ENCODE data around the gene ZNF662.

The ZNF662 gene

GRCh38 chr3:42906848-42907183 lies 874 bp downstream of the ZNF662 start:
- TF ChIP-seq POLR2A (IDR thresholded peaks at IDR 0.05; ENCODE audit: low read depth, low read length) (no peak), POLR2AphosphoS5 (IDR thresholded peaks at IDR 0.05; ENCODE audit: low read depth, low read length) (no peak), TAF1 (IDR thresholded peaks at IDR 0.05; ENCODE audit: borderline replicate concordance, low read depth, low read length) (no peak)
- DNase-seq (ENCODE audit: insufficient read length), result no peak
- FAIRE-seq, result no peak

- FAIRE-seq (no peak), DNase-seq (ENCODE audit: insufficient read length) (no peak)
- no peak for TF ChIP-seq TAF1 (IDR thresholded peaks at IDR 0.05; ENCODE audit: borderline replicate concordance, low read depth, low read length)
- no peak for TF ChIP-seq POLR2AphosphoS5 (IDR thresholded peaks at IDR 0.05; ENCODE audit: low read depth, low read length)
- TF ChIP-seq POLR2A (IDR thresholded peaks at IDR 0.05; ENCODE audit: low read depth, low read length), result no peak
These were observed 2.7 kb downstream of the ZNF662 start for GRCh38 chr3:42908675-42909074.

DNA sequence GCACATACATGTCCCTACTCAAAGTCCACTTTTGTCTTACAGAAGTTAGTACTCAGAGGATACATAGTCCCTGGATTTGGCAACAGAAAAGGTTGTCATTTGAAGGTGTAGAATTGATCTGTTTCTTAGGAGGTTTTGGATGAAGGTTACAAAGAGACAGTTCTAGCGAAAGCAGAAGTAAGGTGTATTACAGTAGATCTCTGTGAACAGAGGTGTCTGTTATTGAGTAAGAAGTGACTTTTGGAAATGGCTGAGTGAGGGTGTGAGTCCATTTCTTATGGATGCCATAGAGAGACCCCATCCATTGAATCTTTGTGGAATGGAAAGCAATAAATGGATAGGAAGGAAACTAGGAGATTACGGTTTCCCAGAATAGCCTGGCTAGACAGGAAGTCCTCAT lies 5.6 kb downstream of the ZNF662 start:
- FAIRE-seq (no peak), DNase-seq (ENCODE audit: insufficient read length) (no peak)
- TF ChIP-seq POLR2AphosphoS5 (IDR thresholded peaks at IDR 0.05; ENCODE audit: low read depth, low read length) (no peak), POLR2A (IDR thresholded peaks at IDR 0.05; ENCODE audit: low read depth, low read length) (no peak), TAF1 (IDR thresholded peaks at IDR 0.05; ENCODE audit: borderline replicate concordance, low read depth, low read length) (no peak)

- no peak for TF ChIP-seq POLR2AphosphoS5 (IDR thresholded peaks at IDR 0.05; ENCODE audit: low read depth, low read length)
- TF ChIP-seq POLR2A (IDR thresholded peaks at IDR 0.05; ENCODE audit: low read depth, low read length), result no peak
- TF ChIP-seq TAF1 (IDR thresholded peaks at IDR 0.05; ENCODE audit: borderline replicate concordance, low read depth, low read length), result no peak
- DNase-seq (ENCODE audit: insufficient read length) (no peak), FAIRE-seq (no peak)
These were observed 9.0 kb downstream of the ZNF662 start for GRCh38 chr3:42914771-42915515.

DNA sequence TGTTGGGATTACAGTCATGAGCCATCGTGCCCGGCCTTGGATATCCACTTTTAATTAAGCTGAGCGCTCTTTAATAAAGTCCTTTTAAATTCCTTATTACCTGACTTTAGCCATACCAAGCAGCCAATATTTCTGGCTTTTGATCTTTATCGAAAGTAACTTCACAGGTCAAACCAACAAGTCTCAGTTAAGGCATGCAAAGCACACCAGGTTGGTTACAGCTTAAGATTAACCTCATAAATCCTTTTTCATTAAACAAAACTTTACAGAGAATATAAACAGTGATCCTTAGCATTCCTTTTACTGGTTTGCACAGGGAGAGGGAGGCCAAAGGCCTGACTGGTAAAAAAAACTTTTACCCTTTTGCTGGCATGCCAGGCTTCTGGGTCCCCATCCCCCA lies 17.7 kb downstream of the ZNF662 start:
- TF ChIP-seq POLR2A (IDR thresholded peaks at IDR 0.05; ENCODE audit: low read depth, low read length), result no peak
- no peak for TF ChIP-seq TAF1 (IDR thresholded peaks at IDR 0.05; ENCODE audit: borderline replicate concordance, low read depth, low read length)
- TF ChIP-seq POLR2AphosphoS5 (IDR thresholded peaks at IDR 0.05; ENCODE audit: low read depth, low read length), result no peak
- DNase-seq (ENCODE audit: insufficient read length), result no peak
- no peak for FAIRE-seq

DNA sequence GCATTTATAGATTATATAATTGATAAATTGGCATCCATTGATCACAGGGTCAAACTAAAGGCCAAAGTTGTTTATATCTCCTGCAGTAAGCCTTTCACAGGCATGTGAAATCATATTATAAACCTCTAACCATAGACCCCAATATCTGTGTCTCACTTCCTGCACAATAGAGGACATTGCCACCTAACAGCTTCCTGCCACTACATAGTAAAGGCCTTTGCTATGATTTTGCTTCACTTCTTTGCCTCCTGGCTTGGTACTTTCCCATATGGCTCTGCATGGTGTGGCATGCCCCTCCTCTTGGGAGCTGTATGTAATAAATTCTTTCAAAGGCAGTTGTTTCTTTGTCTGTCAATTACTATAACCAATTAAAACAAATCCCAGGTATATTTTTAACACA lies 20.4 kb downstream of the ZNF662 start:
- no peak for TF ChIP-seq POLR2AphosphoS5 (IDR thresholded peaks at IDR 0.05; ENCODE audit: low read depth, low read length)
- no peak for TF ChIP-seq POLR2A (IDR thresholded peaks at IDR 0.05; ENCODE audit: low read depth, low read length)
- no peak for TF ChIP-seq TAF1 (IDR thresholded peaks at IDR 0.05; ENCODE audit: borderline replicate concordance, low read depth, low read length)
- DNase-seq (ENCODE audit: insufficient read length), result no peak
- FAIRE-seq, result no peak

GRCh38 chr3:42934111-42934510 lies 28.2 kb downstream of the ZNF662 start:
- DNase-seq (ENCODE audit: insufficient read length) (no peak), FAIRE-seq (no peak)
- TF ChIP-seq POLR2AphosphoS5 (IDR thresholded peaks at IDR 0.05; ENCODE audit: low read depth, low read length) (no peak), TAF1 (IDR thresholded peaks at IDR 0.05; ENCODE audit: borderline replicate concordance, low read depth, low read length) (no peak), POLR2A (IDR thresholded peaks at IDR 0.05; ENCODE audit: low read depth, low read length) (no peak)

- DNase-seq (ENCODE audit: insufficient read length) (no peak), FAIRE-seq (no peak)
- no peak for TF ChIP-seq POLR2A (IDR thresholded peaks at IDR 0.05; ENCODE audit: low read depth, low read length)
- no peak for TF ChIP-seq TAF1 (IDR thresholded peaks at IDR 0.05; ENCODE audit: borderline replicate concordance, low read depth, low read length)
- no peak for TF ChIP-seq POLR2AphosphoS5 (IDR thresholded peaks at IDR 0.05; ENCODE audit: low read depth, low read length)
These were observed 29.0 kb downstream of the ZNF662 start for GRCh38 chr3:42934910-42935309.

DNA sequence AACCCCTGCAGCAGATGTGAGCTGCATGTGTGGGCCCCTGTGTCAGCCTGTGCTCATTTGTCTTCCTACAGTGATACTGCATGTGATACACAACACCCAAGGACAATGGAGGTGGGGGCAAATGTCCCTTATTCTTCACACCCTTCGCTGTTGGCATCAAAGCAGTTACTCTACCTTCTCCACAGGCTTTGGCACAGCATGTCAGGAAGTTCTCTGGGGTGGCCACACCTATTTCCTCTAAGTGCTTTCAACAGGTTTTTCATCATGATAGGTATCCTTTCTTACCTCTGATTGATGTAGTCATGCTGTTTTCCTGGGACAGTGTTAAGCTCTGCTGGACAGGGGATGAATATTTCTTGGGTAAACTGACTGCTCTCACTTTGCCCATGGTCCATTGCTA lies 29.5 kb downstream of the ZNF662 start:
- TF ChIP-seq TAF1 (IDR thresholded peaks at IDR 0.05; ENCODE audit: borderline replicate concordance, low read depth, low read length) (no peak), POLR2A (IDR thresholded peaks at IDR 0.05; ENCODE audit: low read depth, low read length) (no peak), POLR2AphosphoS5 (IDR thresholded peaks at IDR 0.05; ENCODE audit: low read depth, low read length) (no peak)
- DNase-seq (ENCODE audit: insufficient read length) (no peak), FAIRE-seq (no peak)

- FAIRE-seq, result no peak
- DNase-seq (ENCODE audit: insufficient read length), result no peak
- no peak for TF ChIP-seq POLR2AphosphoS5 (IDR thresholded peaks at IDR 0.05; ENCODE audit: low read depth, low read length)
- no peak for TF ChIP-seq TAF1 (IDR thresholded peaks at IDR 0.05; ENCODE audit: borderline replicate concordance, low read depth, low read length)
- TF ChIP-seq POLR2A (IDR thresholded peaks at IDR 0.05; ENCODE audit: low read depth, low read length), result no peak
These were observed 30.4 kb downstream of the ZNF662 start for GRCh38 chr3:42936157-42936981.

DNA sequence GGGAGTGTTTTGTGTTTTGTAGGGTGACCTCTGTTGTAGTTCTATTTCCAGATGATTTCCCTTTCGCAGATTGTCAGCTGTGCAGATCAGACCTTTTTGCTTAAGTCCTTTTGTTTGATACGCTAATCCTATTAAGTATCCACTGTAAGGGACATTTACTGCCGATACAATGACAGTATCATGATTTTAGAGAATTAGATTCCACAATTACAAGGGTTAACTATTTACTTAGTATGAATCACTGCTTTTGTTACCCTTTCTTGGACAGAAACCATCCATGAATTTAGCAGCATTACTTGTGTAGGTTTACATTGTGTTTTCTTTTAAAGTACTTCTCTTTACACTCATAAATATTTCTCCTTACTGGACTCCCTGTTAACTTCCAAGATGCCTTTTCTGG lies 31.4 kb downstream of the ZNF662 start:
- DNase-seq (ENCODE audit: insufficient read length) (no peak), FAIRE-seq (no peak)
- TF ChIP-seq POLR2A (IDR thresholded peaks at IDR 0.05; ENCODE audit: low read depth, low read length), result no peak
- no peak for TF ChIP-seq TAF1 (IDR thresholded peaks at IDR 0.05; ENCODE audit: borderline replicate concordance, low read depth, low read length)
- TF ChIP-seq POLR2AphosphoS5 (IDR thresholded peaks at IDR 0.05; ENCODE audit: low read depth, low read length), result no peak

- DNase-seq (ENCODE audit: insufficient read length) (no peak), FAIRE-seq (no peak)
- TF ChIP-seq POLR2A (IDR thresholded peaks at IDR 0.05; ENCODE audit: low read depth, low read length), result no peak
- no peak for TF ChIP-seq TAF1 (IDR thresholded peaks at IDR 0.05; ENCODE audit: borderline replicate concordance, low read depth, low read length)
- TF ChIP-seq POLR2AphosphoS5 (IDR thresholded peaks at IDR 0.05; ENCODE audit: low read depth, low read length), result no peak
These were observed 36.8 kb downstream of the ZNF662 start for GRCh38 chr3:42942693-42943092.
